ENCODE measurements around the gene TGFBR3.

Gene TGFBR3

GRCh38 chr1:91796390-91796654, 89.6 kb downstream of the TGFBR3 start:
- DNase-seq, result no peak

GRCh38 chr1:91795591-91796389, 90.2 kb downstream of the TGFBR3 start:
- no peak for DNase-seq

GRCh38 chr1:91793877-91794276, 92.1 kb downstream of the TGFBR3 start:
- no peak for DNase-seq

GRCh38 chr1:91793189-91793588, 92.8 kb downstream of the TGFBR3 start:
- DNase-seq, result no peak

GRCh38 chr1:91792489-91793071, 93.4 kb downstream of the TGFBR3 start:
- DNase-seq, result peak; percentile 72

GRCh38 chr1:91791691-91792488, 94.1 kb downstream of the TGFBR3 start:
- DNase-seq, result no peak

- DNase-seq, result peak; percentile 79
Measured at GRCh38 chr1:91791103-91791502, 94.8 kb downstream of the TGFBR3 start.

GRCh38 chr1:91790392-91790791, 95.6 kb downstream of the TGFBR3 start:
- DNase-seq, result no peak

- no peak for DNase-seq
Measured at GRCh38 chr1:91789273-91789997, 96.5 kb downstream of the TGFBR3 start.

- DNase-seq, result no peak
Measured at GRCh38 chr1:91787919-91788318, 98.0 kb downstream of the TGFBR3 start.

- DNase-seq, result no peak
Measured at GRCh38 chr1:91784616-91785015, 101.3 kb downstream of the TGFBR3 start.

- no peak for DNase-seq
Measured at GRCh38 chr1:91784191-91784590, 101.8 kb downstream of the TGFBR3 start.

GRCh38 chr1:91783423-91784170, 102.4 kb downstream of the TGFBR3 start:
- DNase-seq, result no peak

- DNase-seq, result no peak
Measured at GRCh38 chr1:91781901-91782622, 103.9 kb downstream of the TGFBR3 start.

GRCh38 chr1:91781371-91781825, 104.6 kb downstream of the TGFBR3 start:
- no peak for DNase-seq

- DNase-seq, result no peak
Measured at GRCh38 chr1:91779548-91780021, 106.4 kb downstream of the TGFBR3 start.

GRCh38 chr1:91778964-91779363, 107.0 kb downstream of the TGFBR3 start:
- DNase-seq, result no peak

- DNase-seq, result peak; percentile 48
Measured at GRCh38 chr1:91777630-91778300, 108.2 kb downstream of the TGFBR3 start.

GRCh38 chr1:91777196-91777595, 108.8 kb downstream of the TGFBR3 start:
- peak; percentile 48 for DNase-seq

GRCh38 chr1:91776068-91776794, 109.7 kb downstream of the TGFBR3 start:
- DNase-seq, result no peak
